ENCODE measurements around the gene VCAN.

The VCAN gene

DNA sequence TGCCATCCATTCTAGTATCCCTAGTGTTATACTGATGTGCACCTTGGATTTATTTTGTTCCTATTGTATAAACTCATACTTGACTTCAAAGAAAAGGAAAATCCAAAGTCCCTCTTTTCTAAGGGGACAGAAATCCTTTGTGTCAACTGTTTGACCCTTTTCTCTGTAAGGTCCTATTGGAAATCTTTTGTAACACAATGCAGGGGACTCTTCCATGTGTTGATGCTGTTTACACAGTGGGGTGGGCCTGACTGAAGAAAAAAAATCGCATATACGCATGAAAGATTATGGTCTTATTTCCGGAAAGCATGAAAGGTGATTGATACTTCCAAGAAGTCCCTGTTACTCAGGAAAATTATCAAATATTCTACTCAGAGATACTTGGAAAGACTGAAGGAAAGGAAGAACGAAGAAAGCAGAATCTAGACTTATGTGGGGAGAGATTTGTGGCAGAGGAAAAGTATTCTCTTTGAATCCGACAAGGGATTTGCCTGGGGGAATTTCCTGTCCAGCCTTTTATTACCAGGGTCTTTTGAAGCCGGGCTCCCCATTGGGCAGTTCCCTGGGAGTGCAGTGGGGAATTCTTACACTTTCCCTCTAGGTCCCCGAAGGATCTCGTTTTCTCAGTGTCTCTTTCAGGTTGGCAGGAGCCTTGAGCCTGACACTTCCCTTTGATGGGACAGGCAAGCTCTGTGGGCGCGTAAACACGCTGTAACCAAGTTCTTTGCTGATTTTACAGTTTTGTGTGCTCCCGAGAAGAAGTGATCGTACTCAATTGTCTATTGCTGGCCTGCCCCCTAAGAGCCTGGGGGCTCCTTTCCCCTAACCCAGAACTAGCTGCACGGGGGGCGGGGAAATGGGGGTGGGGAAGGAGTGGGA is 779 bp upstream of the VCAN start:
- DNase-seq: no peak

DNA sequence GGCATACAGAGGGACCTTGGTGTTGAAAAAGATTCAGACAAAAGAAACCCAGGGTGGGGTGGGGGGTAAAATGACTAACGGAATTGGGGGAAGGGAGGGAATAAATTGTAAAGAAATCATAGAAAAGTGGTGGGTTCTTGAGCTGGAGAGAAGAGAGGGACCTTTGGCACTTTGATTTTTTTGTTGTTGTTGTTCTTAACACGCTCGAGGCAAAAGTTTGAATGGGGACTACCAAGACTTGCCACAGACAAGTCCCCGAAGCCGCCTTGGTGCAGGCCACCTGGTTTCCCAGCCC is 616 bp downstream of the VCAN start:
- DNase-seq: peak; percentile 17

DNA sequence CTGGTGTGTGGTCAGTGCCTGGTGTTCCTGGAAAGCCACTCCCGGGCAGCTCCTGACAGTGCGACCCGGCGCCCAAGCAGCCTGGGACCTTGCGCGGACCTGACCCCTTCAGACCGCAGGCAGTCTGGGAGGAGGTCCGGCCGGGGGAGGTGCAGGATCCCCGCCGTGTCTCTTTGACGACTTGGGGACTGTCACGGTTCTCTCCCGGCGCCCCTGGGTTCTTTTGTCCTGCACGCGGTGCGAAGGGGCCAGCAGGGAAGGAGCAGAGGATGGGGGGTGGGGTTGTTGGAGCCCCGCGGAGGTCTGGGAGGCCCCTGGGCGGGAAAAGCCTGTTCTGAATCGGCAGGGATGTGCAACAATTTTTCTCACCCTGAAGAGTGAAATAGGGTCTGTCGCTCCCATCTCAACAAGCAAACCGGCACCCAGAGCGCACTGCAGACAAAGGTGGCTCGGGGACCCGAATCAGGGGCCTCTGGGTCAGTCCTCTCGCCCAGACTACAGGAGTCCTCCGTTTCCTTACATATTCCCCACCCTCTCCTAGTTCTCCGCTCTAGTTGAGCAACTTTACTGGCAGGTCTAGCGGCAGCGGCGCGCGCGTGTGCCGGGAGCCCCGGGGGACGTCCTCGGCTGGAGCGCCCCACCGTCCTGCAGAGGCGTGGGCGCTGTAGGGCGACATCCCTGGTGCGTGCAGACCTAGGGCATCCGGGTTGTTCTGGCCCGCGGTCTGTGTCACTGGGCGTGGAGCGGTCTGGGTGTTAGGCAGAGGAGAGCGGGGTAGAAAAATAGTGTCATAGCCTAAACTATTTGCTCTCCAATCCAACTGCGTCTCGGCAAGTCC is 1.2 kb downstream of the VCAN start:
- no peak for DNase-seq

DNA sequence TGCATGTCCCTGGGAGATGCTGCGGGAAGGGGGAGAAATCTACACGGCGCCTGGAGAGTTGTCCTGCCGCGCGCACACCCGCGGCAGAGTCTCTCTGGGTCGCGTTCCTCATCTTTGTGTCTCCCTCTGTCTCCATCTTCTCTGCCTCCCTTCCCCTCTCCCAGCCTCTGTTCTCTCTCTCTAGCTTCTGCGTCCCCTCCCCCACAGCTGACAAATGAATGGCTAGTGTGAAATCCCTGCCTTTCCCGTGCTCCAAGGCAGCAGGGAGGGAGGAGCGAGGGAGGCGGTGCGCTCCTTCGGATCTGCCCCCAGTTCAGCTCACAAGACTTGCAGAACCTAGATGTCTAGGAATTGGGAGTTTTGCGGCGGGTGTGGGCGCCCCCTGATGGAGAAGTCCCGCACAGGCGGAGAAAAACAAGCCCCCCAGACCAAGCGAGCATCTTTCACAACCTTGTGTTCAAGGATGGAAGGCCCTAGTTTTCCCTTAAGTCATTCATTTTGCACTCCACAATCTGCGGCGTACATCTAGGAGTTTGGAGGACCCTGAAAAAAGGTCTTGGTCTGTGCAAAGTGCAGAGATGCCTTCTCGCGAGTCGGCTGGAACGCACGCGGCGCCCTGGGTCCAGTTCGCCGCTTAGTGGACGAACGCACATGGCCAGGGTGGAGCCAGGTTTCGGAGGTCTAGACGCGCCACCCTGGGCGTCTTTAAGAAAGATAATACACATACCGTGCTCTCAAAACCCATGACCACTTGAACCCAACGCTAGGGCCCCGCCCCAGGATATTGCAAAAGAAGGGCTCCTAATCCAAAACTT is 2.0 kb downstream of the VCAN start:
- peak; percentile 60 for DNase-seq

DNA sequence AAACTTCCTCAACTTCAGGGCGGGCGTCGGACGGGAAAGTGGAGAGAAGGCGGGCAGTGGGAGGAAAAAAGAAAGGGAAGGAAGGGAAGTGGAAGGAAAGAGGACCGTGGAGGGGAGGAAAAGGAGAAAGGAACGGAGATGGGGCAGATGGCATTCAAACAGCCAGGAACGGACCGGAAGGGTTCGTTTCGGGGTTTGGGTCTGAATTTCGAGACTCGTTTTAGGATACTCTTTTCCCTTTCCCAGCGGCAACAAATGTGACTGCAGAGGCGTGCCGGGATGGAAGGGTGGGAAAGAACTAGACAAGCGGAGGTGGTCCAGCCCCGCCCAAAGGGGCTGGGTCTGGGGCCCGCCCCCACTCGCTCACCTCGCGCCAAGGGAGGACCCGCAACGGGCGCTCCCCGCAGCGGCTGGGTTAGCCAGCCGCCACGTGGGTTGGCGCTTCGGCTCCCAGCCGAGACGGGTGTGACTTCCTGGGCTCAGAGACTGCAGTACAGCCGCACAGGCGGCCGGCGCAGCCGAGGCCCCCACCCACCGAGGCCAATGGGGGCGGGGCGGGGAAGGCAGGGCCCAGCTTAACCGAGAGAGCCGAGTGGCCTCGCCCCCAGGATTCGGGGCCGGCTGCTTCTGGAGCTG is 2.7 kb downstream of the VCAN start:
- peak; percentile 39 for DNase-seq

DNA sequence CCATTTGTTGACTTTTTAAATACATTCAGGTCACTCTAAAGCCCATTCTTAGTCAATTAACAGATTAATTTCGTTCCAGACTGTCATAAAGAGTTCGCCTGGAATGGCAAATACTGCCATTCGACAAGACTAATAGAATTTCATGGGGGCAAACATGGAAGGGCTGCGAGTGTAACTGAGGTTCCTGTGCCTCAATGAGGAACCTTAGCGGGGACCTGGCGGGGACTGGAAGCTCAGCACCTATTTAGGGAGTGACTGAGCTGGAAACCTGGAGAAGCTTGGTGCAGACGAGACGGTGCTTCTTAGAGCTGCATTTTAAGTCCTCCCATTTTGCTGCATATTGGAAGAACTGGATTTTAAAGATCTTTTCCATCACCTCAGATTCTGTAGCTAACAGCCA is 3.4 kb downstream of the VCAN start:
- DNase-seq: no peak

DNA sequence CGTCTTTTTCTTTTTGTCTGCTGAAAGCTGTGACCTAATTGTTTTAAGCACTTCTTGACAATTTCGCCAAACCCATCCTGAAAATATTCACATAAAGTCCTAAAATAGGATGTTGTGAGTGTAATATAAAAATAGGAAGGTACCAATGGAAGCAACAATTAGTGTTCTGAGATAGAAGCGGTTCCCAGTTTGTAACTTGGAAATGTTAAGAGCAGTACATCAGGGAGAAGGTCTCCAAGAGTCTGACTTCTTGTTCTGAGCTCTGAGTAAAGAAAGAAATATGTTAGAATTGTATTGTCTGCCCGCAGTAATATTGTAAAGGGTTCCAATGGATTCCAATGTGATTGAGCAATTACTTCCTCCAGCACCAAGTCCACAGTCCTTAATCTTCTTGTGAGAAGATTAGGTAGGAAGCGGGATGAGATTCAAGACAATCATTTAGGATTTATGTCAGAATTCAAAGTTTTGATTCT is 3.9 kb downstream of the VCAN start:
- DNase-seq: no peak

DNA sequence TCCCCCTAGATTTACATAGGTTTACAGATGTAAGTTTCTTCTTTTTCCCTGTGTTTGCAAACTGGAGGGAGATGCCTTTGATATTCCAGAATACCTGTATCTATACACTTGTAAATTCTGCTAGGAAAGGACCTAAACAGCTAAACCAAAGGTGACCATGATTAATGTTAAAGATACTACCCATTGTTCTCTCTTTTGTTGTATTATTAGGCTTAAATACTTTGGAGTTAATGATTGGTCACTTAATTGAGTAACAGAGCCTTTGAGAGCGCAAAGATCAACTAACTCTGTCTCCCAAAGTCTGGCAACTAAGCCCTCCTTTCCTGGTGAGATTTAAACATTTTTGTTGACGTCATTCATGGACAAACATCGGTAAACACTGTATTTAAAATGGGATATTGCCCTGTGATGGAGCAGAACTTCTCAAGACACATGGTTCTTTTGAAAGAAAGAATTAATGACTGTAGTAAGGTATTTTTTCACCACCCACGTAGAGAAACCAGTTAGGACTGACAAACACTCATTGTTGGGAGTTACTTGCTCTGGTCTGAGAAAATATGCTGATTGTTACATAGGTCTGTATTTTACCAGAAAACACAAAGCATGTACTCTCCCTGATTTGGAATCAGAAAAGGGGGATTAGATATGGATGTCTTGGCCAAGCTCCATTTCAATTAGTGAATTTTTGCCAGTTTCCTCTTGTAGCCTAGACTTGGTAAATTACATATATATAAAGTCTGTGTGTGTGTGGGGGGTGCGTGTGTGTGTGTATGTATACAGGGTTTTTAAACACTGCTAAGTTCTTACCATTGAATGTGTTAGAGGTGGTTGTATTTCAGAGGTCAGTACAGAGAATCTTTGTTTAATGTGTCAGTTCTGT is 4.6 kb downstream of the VCAN start:
- DNase-seq: no peak

DNA sequence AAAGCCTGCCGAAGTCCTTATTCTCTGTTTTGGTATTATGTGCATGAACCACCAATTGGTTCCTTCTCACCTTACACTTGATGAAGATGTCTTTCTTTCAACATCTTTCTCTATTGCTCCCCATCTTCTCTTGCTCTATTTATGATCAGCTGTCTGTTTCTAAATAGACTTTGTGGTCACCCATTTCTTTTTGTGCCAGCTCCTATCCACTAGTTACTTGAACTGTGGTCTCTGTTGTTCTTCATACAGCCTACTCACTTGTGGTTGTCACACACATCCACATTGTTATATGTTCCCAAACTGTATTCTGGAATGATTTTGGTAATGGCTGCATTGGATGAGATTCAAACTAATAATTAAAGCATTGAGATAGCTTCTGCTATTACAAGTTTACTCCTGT is 11.4 kb downstream of the VCAN start:
- no peak for DNase-seq

DNA sequence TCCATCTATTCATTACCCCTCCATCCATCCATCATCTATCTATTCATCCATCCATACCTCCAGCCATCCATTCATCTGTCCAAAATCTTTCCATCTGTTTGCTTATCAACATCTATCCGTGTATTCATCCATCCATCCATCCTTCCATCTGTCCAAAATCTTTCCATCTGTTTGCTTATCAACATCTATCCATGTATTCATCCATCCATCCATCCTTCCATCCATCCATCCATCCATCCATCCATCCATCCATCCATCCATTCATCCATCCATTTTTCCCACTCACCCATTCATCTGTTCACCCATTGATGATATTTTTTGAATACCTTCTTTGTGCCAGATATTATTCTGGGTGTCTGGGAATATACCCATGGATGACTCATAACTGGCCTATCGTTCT is 12.8 kb downstream of the VCAN start:
- DNase-seq: no peak

DNA sequence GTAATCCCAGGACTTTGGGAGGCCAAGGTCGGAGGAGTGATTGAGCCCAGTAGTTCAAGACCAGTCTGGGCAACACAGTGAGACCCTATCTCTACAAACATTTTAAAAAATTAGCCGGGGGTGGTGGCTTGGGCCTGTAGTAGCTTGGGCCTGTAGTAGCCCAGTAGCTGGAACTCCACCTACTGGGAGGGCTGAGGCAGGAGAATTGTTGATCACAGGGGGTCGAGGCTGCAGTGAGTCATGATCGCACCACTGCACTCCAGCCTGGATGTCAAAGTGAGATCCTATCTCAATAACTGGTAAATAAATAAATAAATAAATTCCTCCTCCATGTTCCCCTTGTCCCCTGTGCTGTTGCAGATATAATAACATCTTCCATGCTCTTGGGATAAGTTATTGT is 14.3 kb downstream of the VCAN start:
- DNase-seq: no peak

DNA sequence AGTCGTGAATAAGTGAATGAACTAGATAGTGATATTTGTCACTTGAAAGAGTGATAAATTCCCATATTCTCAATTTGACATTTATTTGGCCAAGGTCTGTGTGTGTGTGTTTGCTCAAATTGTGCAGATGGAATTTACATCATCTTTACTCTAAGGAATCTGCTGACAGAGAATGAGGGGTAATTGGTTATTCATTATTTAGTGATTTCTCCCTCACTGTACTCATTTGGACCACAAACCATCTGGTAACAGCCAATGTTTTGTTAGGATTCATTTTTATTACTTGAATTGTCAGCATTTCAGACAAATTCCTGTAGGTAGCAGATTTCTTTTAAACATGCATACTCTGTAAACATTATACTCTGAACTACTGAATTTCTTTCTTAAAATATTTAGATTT is 15.6 kb downstream of the VCAN start:
- peak; percentile 29 for DNase-seq

DNA sequence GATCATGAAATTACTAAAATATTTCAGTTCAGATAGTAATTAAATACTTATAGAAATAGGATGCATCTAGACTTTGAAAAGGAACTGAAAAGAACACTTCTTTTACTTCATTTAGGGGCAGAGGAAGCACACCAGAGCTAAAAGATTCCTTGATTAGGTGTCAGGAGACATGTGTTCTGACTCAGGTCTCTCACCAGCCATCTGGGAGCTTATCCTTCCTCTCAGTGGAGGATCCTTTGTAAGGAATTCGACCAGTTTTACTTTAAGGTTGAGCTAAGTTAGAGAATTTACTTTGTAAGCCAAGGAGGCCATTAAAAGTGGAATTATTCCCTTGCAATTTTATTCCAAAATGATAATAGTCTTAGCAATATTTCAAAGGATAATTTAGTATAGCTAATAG is 16.7 kb downstream of the VCAN start:
- no peak for DNase-seq

DNA sequence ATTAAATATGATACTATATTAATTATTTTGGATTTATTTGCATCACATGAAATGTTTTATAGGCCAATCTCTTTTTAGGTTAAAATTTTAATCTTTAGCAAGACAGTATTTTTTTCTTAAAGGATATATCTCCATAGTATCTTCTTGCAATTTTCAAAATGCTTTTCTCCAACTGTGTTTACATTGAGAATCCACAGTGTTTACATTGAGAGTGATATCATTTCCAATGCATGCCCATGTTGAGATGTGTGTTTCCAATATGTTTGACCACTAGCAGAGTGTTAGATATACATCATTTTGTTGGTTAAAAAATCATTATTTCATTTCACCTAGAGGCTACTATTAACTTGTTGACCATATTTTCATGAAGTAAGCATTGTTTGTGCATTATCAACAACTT is 17.3 kb downstream of the VCAN start:
- DNase-seq: no peak

DNA sequence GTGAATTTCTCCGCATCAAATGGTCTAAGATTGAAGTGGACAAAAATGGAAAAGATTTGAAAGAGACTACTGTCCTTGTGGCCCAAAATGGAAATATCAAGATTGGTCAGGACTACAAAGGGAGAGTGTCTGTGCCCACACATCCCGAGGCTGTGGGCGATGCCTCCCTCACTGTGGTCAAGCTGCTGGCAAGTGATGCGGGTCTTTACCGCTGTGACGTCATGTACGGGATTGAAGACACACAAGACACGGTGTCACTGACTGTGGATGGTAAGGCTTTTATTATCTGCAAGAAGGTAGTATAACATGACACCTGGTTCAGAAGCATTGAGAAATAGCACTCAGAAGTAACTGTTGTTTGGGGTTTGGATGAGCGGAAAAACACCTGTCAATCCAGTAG is 18.7 kb downstream of the VCAN start:
- DNase-seq: no peak

DNA sequence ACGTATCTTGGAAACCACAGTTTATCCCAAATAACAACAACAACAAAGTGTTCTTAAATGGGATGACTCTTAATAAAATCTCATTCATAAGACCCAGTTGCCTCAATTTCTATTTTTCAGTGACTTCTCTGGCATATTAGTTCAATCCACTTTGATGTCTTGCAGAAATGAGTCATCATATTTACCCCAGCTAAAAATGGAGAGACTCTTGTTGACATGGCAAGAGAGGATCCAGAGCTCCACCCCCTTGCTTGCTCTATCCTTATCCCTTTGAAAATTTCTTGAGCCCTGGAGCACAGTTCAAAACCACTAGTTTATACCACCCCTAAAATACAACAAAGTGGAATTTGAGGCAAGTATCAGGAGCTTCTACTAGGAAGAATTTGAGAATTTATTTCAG is 20.8 kb downstream of the VCAN start:
- no peak for DNase-seq

DNA sequence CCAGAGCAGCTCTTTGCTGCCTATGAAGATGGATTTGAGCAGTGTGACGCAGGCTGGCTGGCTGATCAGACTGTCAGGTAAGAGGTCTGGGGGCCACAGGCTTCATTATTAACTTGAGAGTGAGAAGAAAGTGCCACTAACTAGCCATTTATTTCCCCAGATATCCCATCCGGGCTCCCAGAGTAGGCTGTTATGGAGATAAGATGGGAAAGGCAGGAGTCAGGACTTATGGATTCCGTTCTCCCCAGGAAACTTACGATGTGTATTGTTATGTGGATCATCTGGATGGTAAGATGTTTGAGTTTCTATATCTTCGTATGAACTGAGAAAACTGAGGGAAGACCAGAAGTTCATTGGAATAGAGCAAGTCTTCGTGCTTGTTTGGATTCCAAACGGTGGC is 22.1 kb downstream of the VCAN start:
- no peak for DNase-seq

DNA sequence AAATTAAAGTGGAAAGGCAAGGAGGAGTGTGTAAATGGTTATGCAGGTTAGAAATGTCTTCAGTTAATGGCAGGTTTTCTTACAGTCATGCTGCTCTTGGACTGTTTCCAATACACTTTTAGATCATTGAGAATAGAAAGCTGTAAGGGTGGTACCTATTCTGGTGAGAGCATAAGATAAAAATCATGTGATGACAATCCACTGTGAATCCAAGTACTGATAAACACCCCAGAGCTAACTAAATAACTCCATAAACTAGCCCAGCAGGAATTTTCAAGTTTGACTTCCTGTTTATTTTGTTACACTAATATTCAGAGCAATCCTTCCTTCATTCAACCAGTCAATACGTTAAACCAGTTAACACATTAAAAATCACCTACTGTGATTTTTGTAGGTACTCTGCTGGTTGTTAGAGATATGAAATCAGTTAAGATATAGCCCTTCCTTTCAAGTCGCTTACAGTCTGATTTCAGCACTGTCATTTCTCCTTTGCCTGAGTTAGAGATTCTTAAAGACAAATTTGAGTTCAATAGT is 22.6 kb downstream of the VCAN start:
- no peak for DNase-seq

DNA sequence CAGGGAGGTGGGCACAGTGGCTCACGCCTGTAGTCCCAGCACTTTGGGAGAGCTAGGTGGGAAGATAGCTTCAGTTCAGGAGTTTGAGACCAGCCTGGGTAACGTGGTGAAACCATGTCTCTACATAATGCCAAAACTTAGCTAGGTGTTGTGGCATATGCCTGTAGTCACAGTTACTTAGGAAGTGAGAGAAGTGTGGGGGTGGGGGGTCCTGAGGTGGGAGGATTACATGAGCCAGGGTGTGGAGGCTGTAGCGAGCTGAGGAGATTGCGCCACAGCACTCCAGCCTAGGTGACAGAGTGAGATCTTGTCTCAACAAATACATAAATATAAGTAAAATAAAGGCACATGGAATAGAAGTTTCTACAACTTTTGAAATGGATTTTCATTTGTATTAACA is 23.1 kb downstream of the VCAN start:
- DNase-seq: no peak

DNA sequence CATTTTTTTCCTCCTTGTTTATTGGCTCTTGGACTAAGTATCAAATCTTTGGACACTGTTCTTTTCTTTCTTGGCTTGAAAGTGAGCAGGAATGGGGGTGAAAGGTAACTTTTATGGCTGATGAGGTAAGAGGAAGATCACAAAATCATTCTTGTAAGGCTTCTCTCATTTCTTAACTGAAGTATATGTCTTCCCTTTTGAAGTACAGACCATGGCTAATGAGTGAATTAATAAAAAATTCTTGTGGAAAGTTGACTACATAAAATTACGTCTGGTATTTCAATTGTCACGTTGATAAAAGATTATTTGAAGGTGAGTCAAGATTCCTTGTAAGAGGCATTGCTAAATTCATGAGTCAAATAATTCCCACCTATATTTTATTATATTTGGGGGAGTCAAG is 25.1 kb downstream of the VCAN start:
- DNase-seq: no peak

DNA sequence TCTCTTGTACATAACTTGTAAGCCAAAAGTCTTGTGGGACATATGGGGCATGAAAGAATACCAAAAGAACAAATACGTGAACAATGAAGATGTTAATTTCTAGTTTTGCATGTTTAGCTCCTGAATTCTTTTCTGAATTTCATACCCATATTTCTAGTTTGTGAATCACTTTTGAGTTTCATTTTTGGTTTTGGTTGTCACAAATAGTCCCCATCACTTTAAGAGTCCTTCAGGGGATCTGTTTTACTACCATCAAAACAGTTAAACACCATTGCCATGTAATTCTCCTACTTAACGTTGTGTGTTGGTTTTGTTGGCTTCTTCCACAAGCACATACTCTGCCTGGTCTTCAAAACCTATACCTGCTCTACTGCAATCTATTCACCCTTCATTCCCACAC is 27.0 kb downstream of the VCAN start:
- DNase-seq: no peak

DNA sequence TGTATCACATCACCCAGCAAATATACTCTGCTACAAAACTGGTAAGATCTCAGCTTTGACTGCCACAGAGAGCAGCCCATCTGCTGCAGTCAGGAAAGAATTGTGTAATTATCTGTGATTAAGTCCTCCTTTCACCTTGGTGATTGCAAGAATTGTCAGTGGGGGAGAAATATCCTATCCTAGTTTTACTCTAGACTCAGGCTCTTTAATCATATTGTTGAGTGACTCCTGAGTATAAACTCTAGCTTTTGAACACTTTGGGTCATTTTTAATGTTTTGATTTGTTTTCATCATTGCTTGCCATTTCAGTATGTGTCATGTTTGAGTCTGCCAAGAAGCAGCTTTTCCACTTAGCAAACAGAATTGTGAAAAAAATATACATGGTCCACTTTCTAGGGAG is 32.1 kb downstream of the VCAN start:
- peak; percentile 31 for DNase-seq

Measured in NCI-H1694 treated with DMSO at 0.1 percent for 48 hours (cell line).